Measurements from ENCODE around the gene LYVE1. TPM values are rescaled to one million over a fixed set of nuclear protein-coding genes. Genes with fewer than 3 reads are reported as not detected.

The LYVE1 gene, protein sequence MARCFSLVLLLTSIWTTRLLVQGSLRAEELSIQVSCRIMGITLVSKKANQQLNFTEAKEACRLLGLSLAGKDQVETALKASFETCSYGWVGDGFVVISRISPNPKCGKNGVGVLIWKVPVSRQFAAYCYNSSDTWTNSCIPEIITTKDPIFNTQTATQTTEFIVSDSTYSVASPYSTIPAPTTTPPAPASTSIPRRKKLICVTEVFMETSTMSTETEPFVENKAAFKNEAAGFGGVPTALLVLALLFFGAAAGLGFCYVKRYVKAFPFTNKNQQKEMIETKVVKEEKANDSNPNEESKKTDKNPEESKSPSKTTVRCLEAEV
- 100 to 1,000 TPM in 2 of 3 donors, 10 to 100 TPM in 1; 12.3 to 113 (median 112) TPM for polyA plus RNA-seq

DNA sequence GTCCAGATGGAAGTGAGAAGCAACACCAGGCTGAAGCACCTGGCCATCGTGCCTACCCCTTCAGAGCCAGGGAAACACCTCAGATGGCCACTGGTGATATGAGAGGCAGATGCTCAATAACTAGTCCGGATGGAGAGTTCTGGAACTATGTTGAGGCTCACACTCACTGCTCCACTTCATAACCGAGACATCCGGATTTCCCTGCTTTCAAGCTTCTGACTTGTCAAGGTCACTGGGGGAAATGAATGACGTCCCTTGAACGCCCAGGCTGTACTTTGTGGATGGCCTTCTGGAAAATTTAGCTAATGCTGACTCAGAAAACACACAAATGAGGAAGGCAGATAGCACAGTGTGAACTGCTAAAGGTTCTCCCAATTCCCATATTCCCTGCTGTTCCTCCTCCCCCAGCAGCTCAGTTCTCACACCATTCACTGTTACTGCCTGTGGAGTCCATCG, at the start of gene LYVE1:
LYVE1 (minus strand) TSS at position 180 of the 456 bp plus-strand sequence; CDS start at position 47, 133 bp downstream.
- 37 to 65% (median 60%) methylated on average over 7 of the region's 7 CpGs for WGBS, 3 donors
- H3K27ac ChIP-seq (ENCODE audit: low read depth, low read length), result no peak within 1 kb of the TSS

DNA sequence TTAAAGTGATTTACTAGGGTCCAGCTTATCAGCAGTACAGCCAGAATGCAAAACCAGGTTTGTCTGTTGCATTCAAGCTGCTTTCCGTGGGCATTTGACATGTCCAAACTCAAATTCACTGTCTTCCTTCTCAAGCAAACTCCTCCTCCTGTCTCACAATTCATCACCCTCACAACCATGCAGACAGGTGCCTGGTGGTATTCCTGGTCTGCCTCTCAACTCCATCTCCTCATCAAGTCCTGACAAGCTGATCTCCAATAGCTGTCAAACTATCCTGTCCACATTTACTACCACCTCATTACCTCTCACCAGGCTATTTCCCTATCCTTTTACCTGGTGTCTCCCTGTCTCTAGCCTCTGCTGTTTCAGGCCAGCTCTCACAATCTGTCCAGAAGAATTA, 49.1 kb upstream of the LYVE1 start:
- 47 to 63% (median 57%) methylated on average over 1 of the region's 1 CpG for WGBS, 3 donors

DNA sequence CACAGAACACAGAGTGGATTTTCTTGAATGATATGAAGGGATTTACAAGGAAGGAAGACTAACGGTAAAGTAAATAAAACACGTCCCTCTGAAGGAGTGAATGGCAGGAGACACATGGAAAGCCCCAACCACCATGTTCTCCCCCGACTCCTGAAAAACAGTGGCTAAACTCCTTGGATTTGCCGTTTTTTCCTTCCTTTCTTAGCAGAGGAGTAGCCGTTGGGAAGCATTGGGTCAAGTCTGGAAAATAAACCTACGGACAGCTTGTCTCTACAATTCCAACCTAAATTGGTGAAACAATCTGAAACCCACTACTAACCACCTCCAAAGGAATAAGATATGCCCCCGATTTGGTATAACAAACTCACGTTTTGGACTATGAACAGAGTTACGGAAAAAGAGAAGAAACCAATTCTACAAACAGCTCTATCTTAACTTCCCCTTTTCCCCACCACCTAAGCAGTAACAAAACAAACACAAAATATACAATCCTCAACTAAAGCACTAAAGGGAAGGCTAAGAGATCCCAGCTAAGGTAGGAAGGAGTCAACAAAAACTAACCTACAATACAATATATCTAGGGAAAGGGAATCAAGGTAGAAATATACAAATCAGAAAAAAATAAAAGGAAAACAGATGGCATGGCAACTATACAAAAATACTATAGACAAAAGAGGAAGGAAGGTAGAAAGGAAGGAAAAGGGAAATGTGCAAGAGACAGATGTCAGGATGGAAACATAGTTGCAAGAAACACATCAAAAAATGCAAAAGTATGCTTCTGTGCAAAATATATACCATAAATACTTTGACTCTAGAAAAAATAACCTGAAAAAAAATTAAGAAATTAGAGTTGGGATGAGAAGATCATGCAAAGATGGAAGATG, 43.8 kb upstream of the LYVE1 start:
- H3K27ac ChIP-seq (ENCODE audit: low read depth, low read length), result no peak overlapping the region
- 69 to 80% (median 78%) methylated on average over 9 of the region's 9 CpGs for WGBS, 3 donors

More for the DNA sequence above, 49.1 kb upstream of the LYVE1 start:
- H3K27ac ChIP-seq (ENCODE audit: low read depth, low read length), result no peak overlapping the region

DNA sequence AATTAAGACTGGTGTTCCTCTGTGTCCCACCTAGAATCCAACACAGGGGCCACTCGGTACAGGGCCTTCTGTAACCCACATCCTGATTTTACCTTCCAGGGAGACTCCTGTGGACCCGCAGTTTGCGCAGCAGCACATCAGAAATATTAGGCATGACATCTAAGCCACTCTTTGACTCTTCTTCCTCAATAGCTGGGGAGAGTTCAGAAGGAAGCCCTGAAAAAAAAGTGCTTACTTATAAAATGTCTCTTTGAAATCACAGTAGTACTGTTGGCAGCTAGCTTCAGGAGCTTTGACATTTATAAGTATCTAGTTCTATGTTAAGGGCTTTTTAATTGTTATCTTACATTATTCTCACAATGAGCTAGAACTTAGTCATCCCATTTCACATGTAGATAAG, 41.2 kb upstream of the LYVE1 start:
- WGBS, 3 donors, result 86 to 94% (median 92%) methylated on average over 3 of the region's 3 CpGs
- H3K27ac ChIP-seq (ENCODE audit: low read depth, low read length), result no peak overlapping the region

DNA sequence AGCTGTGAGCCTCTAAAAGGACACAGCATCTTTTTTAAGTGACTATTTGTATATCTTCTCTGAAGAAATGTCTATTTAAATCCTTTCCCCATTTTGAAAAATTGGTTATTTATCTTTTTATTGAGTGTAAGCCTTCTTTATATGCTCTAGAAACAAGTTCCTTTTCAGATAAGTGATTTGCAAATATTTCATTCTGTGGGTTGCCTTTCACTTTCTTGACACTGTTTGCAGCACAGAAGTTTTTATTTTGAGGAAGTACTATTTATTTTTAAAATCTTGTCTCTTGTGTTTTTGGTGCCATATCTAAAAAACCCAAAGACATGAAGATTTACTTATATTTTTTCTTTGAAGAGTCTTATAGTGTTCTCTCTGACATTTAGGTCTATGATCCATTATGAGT, 40.1 kb upstream of the LYVE1 start:
- H3K27ac ChIP-seq (ENCODE audit: low read depth, low read length), result peak overlapping the region; percentile 42

DNA sequence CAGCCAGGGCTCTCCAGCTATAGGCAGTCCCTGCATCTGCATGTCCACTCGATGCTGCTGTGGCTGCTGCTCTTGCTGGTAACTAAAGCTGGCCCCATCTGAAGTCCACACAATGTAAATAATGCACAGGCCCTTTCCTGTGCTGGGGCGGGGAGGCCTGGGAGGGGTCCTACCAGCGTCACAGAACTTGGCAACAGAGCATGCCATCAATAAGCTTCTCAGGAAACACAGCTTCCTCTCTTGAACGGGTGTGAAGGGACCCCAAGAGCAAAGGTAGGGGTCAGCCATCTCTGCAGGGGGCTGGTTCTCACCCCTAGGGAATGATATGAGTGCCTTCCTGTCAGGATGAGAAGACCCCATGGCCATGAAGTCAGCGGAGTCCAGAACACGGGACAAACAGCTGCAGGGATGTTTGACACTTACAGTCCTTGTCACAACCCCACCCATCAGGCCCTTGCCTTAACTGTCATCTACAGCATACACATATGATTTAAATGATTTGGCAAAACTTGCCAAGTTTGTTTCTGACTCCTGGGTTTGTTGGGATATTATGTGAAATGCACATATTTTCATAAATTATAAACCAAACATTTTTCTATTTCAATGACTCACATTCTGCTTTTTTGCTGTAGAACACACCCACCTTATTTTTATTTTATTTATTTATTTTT, 39.1 kb upstream of the LYVE1 start:
- WGBS, 3 donors, result 29 to 50% (median 35%) methylated on average over 6 of the region's 6 CpGs
- no peak overlapping the region for H3K27ac ChIP-seq (ENCODE audit: low read depth, low read length)

DNA sequence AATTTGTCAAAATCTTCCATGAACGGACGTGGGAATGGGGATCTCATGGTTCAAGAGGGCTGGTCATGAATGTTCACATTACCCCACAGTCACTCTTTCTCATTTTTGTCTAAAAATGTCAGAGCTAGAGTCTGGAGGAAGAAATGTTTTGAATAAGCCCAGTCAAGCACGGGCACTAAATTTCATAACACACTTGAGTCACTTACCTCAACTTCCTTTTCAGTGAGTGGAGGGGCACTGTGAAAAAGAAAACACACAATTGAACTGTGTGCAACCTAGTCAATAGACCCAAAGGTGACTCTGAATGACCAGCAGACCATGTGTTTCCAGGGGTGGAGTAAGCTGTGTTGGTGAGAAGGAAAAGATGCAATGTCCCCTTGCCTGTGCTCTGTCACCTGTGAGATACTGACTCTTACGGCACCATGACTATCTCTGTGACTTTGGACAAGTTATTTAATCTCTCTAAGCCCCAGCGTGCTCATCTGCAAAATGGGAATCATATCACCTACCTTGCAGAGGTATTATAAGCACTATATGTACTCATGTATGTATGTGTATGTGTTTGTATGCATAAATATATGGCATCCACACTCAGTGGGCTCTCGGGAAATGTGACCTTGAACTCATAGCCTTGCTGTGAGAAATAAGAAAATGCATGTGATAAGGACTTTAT, 38.2 kb upstream of the LYVE1 start:
- WGBS, 3 donors, result 56 to 73% (median 61%) methylated on average over 6 of the region's 6 CpGs

DNA sequence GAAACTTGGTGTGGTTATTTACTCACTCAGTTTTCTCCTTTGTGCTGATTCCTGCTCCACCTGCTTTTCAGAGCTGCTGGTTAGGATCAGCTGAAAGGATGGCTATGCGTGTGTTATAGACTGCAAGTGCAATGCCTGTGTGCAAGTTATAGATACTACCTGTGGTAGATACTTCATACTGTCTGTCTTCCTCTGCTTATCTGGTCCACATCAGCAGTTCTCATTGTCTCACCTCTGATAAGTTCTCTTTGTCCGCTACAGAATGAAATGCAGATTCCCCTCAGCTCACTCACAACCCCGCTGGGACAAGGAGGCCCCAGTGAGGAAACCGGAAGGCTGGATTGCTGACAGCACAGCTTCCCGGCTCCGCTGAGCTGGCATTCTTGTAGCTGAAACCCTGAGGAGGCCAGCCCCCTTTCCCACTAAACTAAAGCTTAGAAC, 37.5 kb upstream of the LYVE1 start:
- H3K27ac ChIP-seq (ENCODE audit: low read depth, low read length), result peak overlapping the region; percentile 10
- WGBS, 3 donors, result 30 to 59% (median 31%) methylated on average over 6 of the region's 6 CpGs

More for the DNA sequence above, 38.2 kb upstream of the LYVE1 start:
- no peak overlapping the region for H3K27ac ChIP-seq (ENCODE audit: low read depth, low read length)

DNA sequence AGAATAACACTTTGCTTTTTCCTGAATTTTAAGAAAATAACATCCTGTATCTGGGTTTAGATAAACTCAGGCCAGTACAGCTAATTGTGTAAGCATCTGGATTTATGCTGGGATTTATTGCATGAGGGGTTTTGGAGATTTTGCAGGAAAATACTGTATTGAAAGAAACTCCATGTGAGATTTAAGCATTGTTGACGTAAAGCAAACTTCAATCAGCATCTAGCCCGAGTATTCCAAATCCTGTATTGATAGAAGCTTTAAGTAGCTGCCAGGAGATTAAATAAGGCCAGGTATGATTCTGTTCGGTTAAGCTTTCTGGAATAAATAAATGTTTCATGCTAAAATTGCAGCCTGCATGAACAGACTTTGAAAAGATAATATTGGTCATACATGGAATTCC, 36.3 kb upstream of the LYVE1 start:
- 62 to 83% (median 78%) methylated on average over 3 of the region's 3 CpGs for WGBS, 3 donors
- H3K27ac ChIP-seq (ENCODE audit: low read depth, low read length), result no peak overlapping the region

DNA sequence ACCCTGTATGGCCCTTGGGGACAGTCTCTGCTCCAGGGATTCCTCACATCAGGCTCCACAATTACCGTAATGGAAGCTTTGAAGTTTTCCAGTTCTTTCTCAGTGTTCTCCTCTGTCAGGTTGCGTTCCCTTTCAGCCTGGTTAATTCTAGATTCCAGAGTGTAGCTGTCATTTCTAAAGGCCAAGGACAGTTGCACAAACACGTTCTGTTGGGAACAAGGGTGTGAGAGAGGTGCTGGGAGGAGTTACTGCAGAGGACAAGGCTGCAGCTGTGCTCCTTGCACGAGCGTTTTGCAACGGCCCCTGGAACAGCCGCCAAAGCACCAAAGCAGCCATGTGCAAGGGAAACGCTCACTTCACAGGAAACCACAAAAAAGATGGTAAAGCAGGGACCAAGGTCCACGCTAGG, 35.9 kb upstream of the LYVE1 start:
- WGBS, 3 donors, result 34 to 52% (median 34%) methylated on average over 9 of the region's 9 CpGs

DNA sequence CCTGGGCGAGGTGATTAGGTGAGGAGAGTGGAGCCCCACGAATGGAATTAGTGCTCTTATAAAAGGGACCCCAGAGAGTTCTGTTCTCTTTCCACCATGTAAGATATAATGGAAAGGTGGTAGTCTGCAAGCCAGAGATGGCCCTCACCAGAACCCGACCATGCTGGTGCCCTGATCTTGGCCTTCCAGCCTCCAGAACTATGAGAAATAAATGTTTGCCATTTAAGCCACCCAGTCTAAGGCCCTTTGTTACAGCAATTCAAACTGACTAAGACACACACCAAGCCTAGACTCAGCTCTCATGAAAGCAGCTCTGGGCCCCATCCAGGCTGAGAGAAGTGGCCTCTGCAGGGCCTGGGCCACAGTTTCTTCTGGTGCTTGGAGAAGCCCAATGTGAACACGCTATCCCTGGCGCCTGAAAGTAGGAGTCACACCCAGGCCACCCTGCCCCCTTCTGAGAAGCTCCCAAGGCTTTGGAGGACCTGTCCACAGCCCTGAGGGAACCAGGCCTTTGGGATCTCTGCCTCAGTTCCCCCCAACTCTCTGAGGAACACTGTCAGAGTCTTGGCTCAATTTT, 35.3 kb upstream of the LYVE1 start:
- no peak overlapping the region for H3K27ac ChIP-seq (ENCODE audit: low read depth, low read length)
- WGBS, 3 donors, result 91 to 94% (median 92%) methylated on average over 5 of the region's 5 CpGs

More for the DNA sequence above, 35.9 kb upstream of the LYVE1 start:
- H3K27ac ChIP-seq (ENCODE audit: low read depth, low read length), result no peak overlapping the region

DNA sequence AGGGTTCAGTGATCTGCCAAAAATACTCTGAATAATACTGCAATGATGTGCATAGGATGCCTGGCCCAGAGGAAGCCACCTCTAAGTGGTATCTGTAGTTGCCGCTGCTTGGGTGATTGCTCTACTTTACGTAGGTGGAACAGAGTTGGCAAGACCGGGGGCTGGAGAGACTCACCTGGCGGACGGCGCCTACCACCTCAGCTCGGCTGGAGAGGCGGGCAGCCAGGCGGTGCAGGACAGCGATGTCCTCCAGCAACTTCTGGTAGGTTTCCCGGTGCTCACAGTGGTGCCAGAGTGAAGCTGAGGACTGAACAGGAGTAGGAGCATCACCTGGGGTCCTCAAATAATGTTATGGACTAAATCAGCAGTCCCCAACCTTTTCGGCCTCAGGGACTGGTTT, 34.5 kb upstream of the LYVE1 start:
- WGBS, 3 donors, result 95 to 96% (median 96%) methylated on average over 12 of the region's 12 CpGs
- H3K27ac ChIP-seq (ENCODE audit: low read depth, low read length), result no peak overlapping the region

DNA sequence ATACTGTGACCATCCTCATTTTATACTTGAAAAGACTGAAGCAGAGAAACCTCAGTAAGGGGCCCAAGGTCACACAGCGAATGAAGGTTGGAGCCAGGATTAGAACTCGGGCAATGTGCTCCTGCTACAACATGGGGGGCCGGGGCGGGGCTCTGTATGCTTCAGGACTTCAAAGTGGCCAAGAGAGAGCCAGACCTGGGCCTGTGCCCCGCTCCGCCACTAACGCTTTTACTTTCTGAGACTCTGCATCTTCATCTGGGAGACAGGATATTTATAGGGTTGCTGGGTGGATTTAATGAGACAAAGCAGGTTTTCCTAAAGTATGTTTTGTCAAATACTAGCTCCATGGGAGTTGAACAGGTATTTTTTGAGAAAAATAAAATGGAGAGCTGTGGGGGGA, 33.9 kb upstream of the LYVE1 start:
- no peak overlapping the region for H3K27ac ChIP-seq (ENCODE audit: low read depth, low read length)
- WGBS, 3 donors, result 89 to 94% (median 92%) methylated on average over 7 of the region's 7 CpGs

DNA sequence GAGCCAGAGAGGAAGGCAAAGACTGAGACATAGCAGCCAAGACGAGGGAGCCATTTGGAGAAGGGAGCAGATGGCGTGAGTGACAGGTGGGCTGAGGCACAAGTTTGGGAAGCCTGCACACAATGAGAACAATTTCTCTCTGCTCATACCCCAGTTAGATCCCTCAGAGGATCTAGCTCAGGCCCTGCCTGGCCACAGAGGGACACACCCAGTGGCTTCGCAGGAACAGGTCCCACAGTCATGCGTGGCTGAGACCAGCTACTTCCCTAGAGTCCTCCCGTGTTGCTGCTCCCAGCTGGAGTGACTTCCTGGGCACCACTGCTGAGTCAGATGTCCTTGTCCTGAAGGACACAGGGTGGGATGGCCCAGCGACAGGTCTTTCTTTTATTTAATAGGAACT, 33.4 kb upstream of the LYVE1 start:
- no peak overlapping the region for H3K27ac ChIP-seq (ENCODE audit: low read depth, low read length)
- 68 to 83% (median 68%) methylated on average over 6 of the region's 6 CpGs for WGBS, 3 donors

DNA sequence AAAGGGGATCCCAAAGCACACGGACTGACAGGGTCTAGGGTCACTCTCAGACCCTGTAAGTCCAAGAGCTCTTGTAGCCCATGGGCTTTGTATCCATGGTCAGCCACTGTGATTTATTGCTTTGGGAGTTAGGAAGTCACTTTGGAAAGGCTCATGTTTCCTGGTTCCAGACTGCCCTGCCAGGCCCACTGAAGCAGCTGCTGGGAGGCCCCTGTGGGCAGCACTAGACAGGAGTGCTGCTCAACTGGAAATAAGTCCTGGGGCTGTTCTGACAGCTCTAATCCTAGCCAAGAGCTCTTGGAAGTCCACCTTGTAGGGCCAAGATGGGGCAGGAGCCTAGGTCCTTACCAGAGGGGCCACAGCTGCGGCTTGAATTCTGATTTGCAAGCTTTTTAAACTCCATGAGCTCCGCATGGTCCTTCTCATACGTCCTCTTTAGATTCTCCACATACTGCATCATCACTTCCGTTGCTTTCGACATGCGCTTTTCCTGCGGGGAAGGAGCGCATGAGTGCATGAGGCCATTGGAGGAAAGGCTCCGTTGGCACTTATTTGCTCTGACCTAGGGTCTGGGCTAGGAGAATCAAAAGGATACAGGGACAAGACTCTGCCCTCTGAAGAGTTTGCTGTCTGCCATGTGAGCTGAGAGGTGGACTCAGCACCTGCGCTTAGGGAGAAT, 32.2 kb upstream of the LYVE1 start:
- 70 to 89% (median 75%) methylated on average over 11 of the region's 11 CpGs for WGBS, 3 donors
- H3K27ac ChIP-seq (ENCODE audit: low read depth, low read length), result no peak overlapping the region

DNA sequence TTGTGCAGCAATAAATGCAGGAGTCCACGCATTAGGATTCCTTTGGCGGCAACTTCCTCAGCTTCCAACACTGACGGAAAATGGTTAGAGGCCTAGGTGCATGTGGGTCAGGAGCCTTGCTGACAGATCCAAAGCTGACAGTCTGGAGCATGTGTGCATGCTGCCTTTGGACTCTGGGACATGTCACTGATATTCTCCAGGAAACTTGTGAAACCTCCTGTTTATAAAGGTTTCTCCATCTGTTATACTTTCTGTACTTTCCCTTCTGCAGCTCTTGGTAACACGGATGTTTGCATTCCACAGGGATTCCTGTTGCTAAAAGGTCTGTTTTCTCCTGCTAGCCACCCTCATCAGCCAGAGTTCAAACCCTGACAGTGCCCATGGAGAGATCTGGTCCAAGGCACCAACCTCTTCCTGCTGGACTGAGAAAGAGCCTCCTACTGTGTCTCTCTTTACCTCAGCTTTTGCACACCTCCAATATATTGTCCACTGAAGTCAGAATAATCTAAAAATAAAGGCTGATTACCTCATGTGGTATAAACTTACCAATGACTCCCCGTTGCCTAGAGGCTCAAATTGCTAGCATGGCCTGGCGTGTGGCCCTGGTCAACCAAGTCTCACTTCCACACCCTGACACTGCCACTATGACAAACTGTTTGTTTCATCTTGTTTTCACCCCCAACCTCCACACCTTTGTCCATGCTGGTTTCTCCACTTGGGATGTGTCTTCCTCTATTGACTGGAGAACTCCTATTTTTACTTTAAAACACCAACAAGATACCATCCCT, 31.1 kb upstream of the LYVE1 start:
- H3K27ac ChIP-seq (ENCODE audit: low read depth, low read length), result no peak overlapping the region
- WGBS, 3 donors, result 73 to 82% (median 73%) methylated on average over 6 of the region's 6 CpGs

DNA sequence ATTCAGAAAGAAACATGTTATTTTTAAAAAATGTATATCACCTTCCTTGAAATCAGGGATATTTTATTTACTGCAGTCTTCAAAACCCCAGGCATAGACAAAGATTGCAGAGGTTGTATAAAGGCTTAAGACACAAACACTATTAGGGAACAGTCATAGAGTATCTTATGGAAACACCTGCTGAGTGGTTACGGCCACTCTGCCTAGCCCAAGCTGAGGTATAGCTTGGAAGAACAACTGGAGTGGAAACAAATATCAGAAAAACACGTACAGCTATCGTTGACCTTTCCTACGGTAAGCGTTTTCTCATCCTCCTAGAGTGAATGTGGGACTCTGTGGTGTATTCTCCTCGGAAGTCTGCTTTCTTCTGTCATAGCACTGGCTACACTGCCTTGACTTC, 30.4 kb upstream of the LYVE1 start:
- WGBS, 3 donors, result 88 to 92% (median 91%) methylated on average over 6 of the region's 6 CpGs

More for the DNA sequence above, 30.4 kb upstream of the LYVE1 start:
- H3K27ac ChIP-seq (ENCODE audit: low read depth, low read length), result no peak overlapping the region
